Measurements from ENCODE around the gene GAB2. TPM values are rescaled to one million over a fixed set of nuclear protein-coding genes. Genes with fewer than 3 reads are reported as not detected.

The GAB2 gene
- total RNA-seq, 1 donor: 8.2 TPM

- no peak overlapping the region for H3K4me3 ChIP-seq (ENCODE audit: low read depth, low read length)
- TF ChIP-seq CTCF (IDR thresholded peaks at IDR 0.05; ENCODE audit: insufficient read depth, low read depth, low read length): no peak
- no peak for DNase-seq (ENCODE audit: low read depth)
Observed at GRCh38 chr11:78217650-78218541, 199.7 kb downstream of the GAB2 start.

GRCh38 chr11:78216571-78217287, 200.9 kb downstream of the GAB2 start:
- no peak for DNase-seq (ENCODE audit: low read depth)
- no peak for TF ChIP-seq CTCF (IDR thresholded peaks at IDR 0.05; ENCODE audit: insufficient read depth, low read depth, low read length)
- H3K4me3 ChIP-seq (ENCODE audit: low read depth, low read length): no peak overlapping the region

- DNase-seq (ENCODE audit: low read depth): no peak
- TF ChIP-seq CTCF (IDR thresholded peaks at IDR 0.05; ENCODE audit: insufficient read depth, low read depth, low read length): no peak
- no peak overlapping the region for H3K4me3 ChIP-seq (ENCODE audit: low read depth, low read length)
Observed at GRCh38 chr11:78216021-78216420, 201.6 kb downstream of the GAB2 start.

- DNase-seq (ENCODE audit: low read depth): no peak
- TF ChIP-seq CTCF (IDR thresholded peaks at IDR 0.05; ENCODE audit: insufficient read depth, low read depth, low read length): no peak
- H3K4me3 ChIP-seq (ENCODE audit: low read depth, low read length): no peak overlapping the region
Observed at GRCh38 chr11:78214331-78215194, 203.1 kb downstream of the GAB2 start.

- DNase-seq (ENCODE audit: low read depth): no peak
- TF ChIP-seq CTCF (IDR thresholded peaks at IDR 0.05; ENCODE audit: insufficient read depth, low read depth, low read length): no peak
- no peak overlapping the region for H3K4me3 ChIP-seq (ENCODE audit: low read depth, low read length)
Observed at GRCh38 chr11:78213526-78214330, 203.9 kb downstream of the GAB2 start.

All from fibroblast of villous mesenchyme (primary cell).